Neutrophil (primary cell): ENCODE measurements around the gene CD276.

ENCODE experiments used
- H3K27ac ChIP-seq: fragments of 200-600 bp; sonication (generic); 2 replicates; pipeline ENCODE4 v1.5.1; 2016; ENCODE audit warnings: mild to moderate bottlenecking, moderate library complexity
- H3K27me3 ChIP-seq: fragments of 200-600 bp; sonication (generic); 2 replicates; pipeline ENCODE4 v1.6.0; 2016; ENCODE audit warnings: mild to moderate bottlenecking
- H3K36me3 ChIP-seq: fragments of 200-600 bp; sonication (generic); 2 replicates; pipeline ENCODE4 v1.5.1; 2017
- H3K4me1 ChIP-seq, 2 experiments: fragments of 200-600 bp in 1 of 2; sonication (generic) in 1 of 2; 1 replicate in 1 of 2; 2 replicates in 1 of 2; pipeline versions ENCODE4 v1.5.1 to v1.6.1; 2013 to 2016; ENCODE audit warnings: low read depth in 1 of 2, low read length in 1 of 2, mild to moderate bottlenecking in 1 of 2, moderate library complexity in 1 of 2; ENCODE audit not compliant: control insufficient read depth in 1 of 2, insufficient read depth in 1 of 2
- H3K4me3 ChIP-seq, 2 experiments: fragments of 200-600 bp in 1 of 2; sonication (generic) in 1 of 2; 1 replicate in 1 of 2; 2 replicates in 1 of 2; pipeline ENCODE4 v1.5.1; 2013 to 2016; ENCODE audit warnings: low read depth in 1 of 2, low read length in 1 of 2, mild to moderate bottlenecking in 1 of 2, moderate library complexity in 1 of 2
- H3K9me3 ChIP-seq: fragments of 200-600 bp; sonication (generic); 2 replicates; pipeline ENCODE4 v1.5.1; 2016
- TF ChIP-seq, protein P1 (sequence below): fragments of 200-600 bp; sonication (generic); IDR thresholded peaks from 2 replicates; pipeline ENCODE4 v1.5.1; 2016; ENCODE audit warnings: antibody characterized with exemption

Gene CD276

DNA sequence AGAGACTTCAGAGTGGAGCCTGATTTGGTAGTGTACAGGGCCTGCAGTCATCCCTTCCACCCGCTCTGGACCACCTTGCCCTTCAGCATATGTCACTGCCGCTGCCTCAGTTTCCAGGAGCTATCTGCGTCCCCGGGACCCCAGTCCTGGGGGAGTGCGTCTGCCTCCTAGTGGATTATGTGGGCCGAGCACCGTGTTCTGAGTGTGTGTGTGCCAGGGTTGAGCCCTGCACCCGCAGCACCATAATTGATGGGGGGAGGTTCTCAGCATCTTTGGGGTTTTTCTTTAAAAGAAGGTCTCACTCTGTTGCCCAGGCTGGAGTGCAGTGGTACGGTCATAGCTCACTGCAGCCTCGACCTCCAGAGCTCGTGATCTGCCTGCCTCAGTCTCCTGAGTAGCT is 33.6 kb downstream of the CD276 start:
- Histone ChIP-seq H3K9me3 (no peaks in the 10 kb centered on the region), H3K36me3 (no peaks in the 10 kb centered on the region), H3K4me1 (peaks cover 0 to 4% of the 10 kb centered on the region in 2 experiments), H3K27ac (no peak overlapping the region), H3K4me3 (no peak overlapping the region), H3K27me3 (peaks cover 35% of the 10 kb centered on the region)
- TF ChIP-seq, protein P1, sequence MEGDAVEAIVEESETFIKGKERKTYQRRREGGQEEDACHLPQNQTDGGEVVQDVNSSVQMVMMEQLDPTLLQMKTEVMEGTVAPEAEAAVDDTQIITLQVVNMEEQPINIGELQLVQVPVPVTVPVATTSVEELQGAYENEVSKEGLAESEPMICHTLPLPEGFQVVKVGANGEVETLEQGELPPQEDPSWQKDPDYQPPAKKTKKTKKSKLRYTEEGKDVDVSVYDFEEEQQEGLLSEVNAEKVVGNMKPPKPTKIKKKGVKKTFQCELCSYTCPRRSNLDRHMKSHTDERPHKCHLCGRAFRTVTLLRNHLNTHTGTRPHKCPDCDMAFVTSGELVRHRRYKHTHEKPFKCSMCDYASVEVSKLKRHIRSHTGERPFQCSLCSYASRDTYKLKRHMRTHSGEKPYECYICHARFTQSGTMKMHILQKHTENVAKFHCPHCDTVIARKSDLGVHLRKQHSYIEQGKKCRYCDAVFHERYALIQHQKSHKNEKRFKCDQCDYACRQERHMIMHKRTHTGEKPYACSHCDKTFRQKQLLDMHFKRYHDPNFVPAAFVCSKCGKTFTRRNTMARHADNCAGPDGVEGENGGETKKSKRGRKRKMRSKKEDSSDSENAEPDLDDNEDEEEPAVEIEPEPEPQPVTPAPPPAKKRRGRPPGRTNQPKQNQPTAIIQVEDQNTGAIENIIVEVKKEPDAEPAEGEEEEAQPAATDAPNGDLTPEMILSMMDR = no peak

DNA sequence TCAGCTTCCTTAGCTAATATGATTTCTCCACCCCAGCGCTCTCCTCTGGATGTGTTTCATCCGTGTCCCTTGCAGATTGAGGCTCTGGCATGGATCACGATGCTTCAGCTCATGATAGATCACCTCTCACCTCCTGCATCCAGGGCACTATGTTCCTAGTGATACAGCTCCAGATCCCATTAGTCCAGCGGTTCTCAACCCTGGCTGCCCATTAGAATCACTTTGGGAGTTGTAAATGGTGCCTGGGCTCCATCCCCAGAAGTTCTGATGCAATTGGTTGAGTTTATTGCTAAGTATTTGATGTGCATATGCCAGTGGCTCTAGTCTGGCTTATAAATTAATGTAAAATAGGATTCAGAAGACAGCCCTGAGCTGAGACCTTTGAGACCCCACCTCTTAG is 34.5 kb downstream of the CD276 start:
- Histone ChIP-seq H3K4me3 (no peak overlapping the region), H3K4me1 (peaks cover 0 to 4% of the 10 kb centered on the region in 2 experiments), H3K27me3 (peaks cover 35% of the 10 kb centered on the region), H3K9me3 (no peaks in the 10 kb centered on the region), H3K27ac (no peak overlapping the region), H3K36me3 (no peaks in the 10 kb centered on the region)
- TF ChIP-seq, protein P1 = no peak

DNA sequence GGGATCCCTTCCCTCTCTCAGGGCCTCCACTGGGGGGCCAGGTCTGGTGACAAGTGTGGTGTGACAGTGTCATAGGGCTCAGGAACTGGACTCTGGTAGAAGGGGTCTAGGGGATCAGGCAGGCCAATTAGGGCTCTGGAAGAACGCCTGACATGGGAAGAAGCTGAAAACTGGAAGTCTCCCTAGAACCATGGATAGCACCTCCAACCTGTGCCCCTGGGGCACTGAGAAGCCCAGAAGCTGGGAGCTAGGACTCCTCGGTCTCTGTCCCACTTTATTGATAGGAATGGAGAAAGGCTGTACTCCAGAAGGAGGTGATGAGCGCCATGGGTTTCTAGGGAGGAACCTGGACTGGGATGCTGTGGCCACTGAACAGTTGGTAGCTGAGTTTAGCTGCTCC is 38.2 kb downstream of the CD276 start:
- no peaks in the 10 kb centered on the region for H3K36me3 ChIP-seq
- TF ChIP-seq, protein P1 = no peak
- H3K27me3 ChIP-seq = peaks cover 43% of the 10 kb centered on the region
- H3K4me3 ChIP-seq = no peak overlapping the region
- H3K9me3 ChIP-seq = no peaks in the 10 kb centered on the region
- H3K27ac ChIP-seq = no peak overlapping the region
- H3K4me1 ChIP-seq = peaks cover 0 to 4% of the 10 kb centered on the region in 2 experiments

DNA sequence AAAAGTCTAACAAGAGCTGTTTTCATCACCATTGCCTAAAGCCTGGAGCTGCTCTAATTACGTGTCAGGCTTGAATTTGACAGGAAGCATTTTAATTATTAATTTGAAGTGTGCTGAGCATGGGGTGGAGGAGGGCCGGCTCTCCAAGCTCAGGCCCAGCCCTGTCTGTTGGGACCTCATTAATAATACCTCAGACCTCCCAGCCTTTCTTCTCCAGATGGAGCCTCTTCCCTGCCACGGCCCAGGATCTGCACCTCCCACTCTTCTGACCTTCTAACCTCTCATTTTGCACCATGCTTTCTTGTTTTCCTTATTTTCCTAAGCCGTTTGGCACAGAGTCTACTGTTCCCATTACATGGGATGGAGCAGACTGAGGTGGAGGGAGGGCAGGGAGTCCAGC is 39.0 kb downstream of the CD276 start:
- TF ChIP-seq, protein P1 = no peak
- no peak overlapping the region for H3K27ac ChIP-seq
- H3K4me3 ChIP-seq = no peak overlapping the region
- H3K9me3 ChIP-seq = no peaks in the 10 kb centered on the region
- peaks cover 40% of the 10 kb centered on the region for H3K27me3 ChIP-seq
- H3K4me1 ChIP-seq = peaks cover 0 to 4% of the 10 kb centered on the region in 2 experiments
- H3K36me3 ChIP-seq = no peaks in the 10 kb centered on the region

DNA sequence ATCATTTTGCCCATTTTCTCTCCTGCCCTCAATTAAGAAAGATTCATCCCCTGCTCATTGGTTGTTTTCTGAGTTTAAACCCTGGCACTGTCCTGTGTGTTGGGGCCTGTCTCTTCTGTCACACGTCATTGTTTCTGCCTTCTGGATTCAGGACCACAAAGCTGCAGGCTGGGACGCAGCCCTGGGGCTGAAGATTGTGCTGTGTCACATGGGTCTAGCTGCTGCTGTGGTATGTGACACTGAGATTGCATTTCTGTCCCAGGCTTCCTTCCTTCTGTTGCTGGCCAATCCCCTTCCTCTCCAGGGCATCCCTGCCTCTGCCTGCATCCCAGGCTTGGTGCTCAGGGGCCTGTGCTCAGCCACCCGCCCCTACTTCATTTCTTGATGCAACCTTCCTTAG is 40.0 kb downstream of the CD276 start:
- Histone ChIP-seq H3K9me3 (no peaks in the 10 kb centered on the region), H3K27me3 (peaks cover 32% of the 10 kb centered on the region), H3K36me3 (no peaks in the 10 kb centered on the region), H3K27ac (no peak overlapping the region), H3K4me1 (peaks cover 0 to 4% of the 10 kb centered on the region in 2 experiments), H3K4me3 (no peak overlapping the region)
- TF ChIP-seq, protein P1 = no peak
